Kidney tubule cell (primary cell): ENCODE results near the gene SACS.
A peak's percentile ranks its signal among the peaks of the same experiment; 100 is the strongest.

Experiments
- DNase-seq: peaks from one replicate; pipeline ENCODE4 v3.0.0-alpha.2; 2018; ENCODE audit warnings: low spot score

SACS gene, protein sequence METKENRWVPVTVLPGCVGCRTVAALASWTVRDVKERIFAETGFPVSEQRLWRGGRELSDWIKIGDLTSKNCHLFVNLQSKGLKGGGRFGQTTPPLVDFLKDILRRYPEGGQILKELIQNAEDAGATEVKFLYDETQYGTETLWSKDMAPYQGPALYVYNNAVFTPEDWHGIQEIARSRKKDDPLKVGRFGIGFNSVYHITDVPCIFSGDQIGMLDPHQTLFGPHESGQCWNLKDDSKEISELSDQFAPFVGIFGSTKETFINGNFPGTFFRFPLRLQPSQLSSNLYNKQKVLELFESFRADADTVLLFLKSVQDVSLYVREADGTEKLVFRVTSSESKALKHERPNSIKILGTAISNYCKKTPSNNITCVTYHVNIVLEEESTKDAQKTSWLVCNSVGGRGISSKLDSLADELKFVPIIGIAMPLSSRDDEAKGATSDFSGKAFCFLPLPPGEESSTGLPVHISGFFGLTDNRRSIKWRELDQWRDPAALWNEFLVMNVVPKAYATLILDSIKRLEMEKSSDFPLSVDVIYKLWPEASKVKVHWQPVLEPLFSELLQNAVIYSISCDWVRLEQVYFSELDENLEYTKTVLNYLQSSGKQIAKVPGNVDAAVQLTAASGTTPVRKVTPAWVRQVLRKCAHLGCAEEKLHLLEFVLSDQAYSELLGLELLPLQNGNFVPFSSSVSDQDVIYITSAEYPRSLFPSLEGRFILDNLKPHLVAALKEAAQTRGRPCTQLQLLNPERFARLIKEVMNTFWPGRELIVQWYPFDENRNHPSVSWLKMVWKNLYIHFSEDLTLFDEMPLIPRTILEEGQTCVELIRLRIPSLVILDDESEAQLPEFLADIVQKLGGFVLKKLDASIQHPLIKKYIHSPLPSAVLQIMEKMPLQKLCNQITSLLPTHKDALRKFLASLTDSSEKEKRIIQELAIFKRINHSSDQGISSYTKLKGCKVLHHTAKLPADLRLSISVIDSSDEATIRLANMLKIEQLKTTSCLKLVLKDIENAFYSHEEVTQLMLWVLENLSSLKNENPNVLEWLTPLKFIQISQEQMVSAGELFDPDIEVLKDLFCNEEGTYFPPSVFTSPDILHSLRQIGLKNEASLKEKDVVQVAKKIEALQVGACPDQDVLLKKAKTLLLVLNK (N-terminal part only)

DNA sequence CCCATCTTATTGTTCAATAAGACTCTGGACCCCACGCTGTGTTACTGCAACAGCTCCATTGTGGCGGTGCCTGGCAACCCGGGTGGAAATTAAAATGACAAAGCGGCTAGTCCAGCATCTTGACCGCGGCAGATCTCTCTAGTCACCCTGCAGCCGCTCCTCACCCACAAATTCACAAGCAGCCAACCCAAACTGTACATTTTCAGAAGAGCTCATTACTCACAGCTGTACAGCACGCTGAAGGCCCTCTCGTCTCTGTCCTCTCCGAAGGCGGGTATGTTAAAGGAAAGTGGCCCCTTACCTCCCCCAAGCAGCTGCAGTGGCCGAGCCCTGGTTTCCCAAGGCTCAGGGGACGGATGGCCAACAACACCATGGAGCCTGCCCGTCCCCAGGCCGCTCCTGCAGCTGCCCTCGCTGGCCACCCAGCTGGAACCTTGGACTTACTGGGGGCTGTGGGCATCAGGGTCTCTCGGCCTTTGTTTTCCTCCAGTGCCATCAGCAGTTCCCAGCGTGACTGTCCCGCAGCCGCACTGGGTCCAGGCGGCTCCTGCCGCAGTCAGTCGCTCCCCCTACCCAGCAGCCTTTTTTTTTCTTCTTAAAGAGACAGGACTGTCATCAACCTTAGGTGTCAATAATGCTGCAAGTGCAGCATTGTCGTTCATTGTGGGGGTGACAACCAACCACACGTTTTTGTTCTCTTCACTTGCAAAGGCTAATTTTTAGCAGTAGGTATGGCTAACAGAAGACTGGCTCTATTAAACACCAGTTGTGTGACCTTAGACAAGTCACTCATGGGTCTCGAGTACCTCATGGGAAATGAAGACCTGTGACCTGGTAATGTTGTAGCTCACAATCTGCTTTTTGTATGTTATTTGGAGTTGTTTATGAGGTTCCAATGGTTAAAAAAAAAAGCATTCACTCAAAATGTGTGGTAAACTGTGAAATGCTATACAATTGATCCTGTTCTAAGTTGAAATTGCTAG, at the start of gene SACS:
TSS of gene SACS (minus strand) at position 532 of the 983 bp plus-strand sequence. CDS start 22,463 bp downstream, outside the sequence.
- DNase-seq = peak; percentile 68

DNA sequence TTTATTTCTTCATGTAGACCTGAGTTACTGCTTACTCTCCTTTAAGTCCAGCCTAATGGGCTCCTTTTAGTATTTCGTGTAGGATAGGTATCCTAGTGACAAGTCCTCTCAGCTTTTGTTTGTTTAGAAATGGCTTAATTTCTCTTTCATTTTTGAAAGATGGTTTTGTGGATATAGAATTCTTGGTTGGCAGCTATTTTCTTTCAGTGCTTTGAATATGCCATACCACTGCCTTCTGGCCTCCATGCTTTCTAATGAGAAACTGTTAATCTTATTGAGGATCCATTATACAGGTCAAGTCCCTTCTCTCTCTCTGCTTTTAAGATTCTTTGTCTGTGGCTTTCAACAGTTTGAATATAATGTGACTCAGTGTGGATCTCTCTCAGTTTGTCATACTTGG, 46.8 kb upstream of the SACS start:
- no peak for DNase-seq

DNA sequence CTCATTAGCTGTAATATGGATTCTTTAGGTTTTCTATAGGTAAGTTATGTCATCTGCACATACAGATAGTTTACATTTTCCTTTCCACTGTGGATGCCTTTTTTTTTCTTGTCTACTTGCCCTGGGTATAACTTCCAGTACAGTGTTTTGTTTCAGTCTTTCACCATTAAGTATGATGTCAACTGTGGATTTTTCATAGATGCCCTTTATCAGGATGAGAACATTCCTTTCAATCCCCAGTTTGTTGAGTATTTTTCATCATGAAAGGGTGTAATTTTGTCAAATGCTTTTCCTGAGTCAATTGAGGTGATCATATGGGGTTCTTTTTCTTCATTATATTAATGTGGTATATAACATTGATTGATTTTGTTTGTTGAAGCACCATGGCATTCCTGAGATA, 43.6 kb upstream of the SACS start:
- DNase-seq = no peak

DNA sequence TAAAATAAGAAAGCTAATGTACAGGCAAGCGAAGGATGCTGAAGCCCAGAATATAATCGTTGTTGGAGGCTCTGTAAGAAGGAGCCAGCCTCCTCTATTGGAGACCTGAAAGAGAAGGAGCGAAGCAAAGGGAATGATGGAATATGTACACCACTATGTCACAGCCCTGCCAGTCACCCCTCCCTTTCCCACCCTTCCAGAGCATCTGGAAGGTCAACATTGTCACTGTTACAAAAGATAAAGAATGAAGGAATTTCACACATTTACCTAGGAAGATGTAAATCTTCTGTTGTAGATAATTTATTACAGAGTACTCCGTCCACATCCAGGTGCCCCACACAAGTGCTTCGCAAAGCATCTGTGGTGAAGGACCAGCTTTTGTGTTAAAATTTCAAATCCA, 39.7 kb upstream of the SACS start:
- DNase-seq = no peak

DNA sequence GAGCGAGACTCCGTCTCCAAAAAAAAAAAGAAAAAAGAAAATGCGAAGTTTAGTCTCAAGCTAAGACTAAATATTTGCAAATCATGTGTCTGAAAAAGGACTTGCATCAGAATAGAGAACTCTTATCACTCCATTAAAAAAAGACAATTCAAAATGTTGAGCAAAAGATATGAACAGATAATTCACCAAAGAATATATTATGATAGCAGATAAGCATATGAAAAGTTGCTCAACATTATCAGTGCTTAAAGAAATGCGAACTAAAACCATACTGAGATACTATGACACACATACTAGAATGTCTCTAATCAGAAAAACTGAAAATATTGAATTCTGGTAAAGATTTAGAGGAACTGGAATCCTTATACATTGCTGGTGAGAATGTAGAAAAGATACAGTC, 38.7 kb upstream of the SACS start:
- no peak for DNase-seq

DNA sequence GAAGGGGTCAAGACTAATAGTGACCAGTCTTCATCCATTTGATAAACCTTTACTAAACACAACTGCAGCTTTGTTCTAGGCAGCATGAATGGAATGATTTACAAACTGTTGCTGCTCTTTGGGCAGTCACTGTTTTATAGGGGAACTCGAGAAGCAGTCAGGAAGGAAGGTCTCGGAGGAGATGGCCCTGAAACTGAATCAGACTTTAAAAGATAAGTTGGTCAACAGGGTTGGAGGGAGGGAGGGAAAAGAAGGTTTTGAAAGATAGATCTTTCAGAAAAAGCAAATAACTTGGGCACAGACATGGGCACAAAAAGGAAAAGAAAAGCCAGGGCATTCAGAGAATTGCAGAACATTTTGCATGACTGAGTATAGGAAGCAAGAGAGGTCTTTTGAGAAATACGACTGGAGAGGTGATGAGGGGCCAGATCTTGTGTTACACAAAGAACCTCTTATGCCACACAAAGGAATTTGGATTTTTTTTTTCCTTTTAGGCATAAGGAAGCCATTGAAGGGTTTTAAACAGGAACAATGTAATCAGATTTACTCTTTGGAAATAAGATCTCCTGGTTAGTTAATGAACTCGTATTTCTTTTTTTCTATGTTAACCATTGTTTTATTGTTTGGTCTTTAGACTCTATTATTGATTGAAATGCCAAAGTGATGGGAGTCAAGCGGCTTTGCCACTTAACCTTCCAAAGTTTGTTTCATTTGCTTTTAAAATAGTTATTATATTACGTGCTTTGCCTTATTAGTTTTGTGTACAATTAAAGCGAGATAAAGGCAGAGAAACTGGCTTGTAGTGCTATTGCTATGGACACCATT, 37.5 kb upstream of the SACS start:
- no peak for DNase-seq

DNA sequence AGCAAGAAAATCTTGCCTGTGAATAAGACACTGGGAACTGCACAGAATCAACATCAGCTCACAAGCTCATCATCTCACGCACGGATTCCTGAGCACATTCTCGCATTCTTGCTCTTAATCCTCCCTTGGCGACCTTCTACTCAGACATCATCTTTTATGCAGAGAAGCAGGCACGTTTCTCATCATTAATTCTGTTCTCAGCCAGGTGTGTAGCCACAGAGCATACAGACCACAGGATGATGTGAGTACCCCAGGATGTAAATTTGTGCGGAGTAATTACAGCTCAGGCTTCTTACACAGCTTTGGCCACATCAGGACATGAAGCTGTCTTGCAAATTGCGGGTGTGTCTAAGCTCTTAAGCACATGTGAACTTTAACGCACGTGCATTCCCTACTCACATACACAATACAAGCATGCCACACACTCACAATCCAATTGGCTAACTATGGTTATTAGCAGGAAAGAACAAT, 36.5 kb upstream of the SACS start:
- peak; percentile 78 for DNase-seq

DNA sequence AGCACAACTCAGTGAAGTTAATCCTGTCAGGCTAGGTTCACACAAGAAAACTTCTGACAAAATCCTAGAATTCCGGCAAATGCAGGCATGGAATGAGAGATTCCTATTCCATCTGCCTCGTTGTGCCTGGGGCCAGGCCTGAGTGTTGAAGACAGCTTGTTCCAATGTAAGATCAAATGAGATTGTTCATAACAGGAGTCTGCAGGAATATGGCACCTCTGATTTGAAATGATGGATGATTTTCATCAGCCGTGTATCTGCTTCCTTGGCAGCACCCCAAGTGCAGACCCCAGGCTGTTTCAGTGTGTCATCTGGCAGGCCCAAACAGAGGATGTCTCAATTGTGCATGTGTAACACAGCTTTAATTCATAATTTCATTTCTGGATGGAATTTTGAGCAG, 35.3 kb upstream of the SACS start:
- DNase-seq = no peak

DNA sequence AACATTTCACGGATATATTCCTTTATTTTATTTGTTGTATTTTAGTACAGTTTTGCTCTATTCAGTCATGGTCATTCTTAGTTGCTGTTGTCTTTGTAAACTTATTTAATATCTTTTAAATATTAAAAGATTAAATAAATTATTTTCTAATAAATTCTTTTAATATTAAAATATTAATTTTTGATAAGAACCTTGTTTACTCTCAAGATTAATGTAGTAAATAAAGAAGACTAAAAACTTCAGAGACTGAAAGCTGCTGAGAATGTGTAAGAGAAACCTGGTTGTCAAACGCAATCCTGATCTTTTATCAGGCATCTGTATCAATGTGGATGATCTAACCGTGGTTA, 34.4 kb upstream of the SACS start:
- DNase-seq = no peak

DNA sequence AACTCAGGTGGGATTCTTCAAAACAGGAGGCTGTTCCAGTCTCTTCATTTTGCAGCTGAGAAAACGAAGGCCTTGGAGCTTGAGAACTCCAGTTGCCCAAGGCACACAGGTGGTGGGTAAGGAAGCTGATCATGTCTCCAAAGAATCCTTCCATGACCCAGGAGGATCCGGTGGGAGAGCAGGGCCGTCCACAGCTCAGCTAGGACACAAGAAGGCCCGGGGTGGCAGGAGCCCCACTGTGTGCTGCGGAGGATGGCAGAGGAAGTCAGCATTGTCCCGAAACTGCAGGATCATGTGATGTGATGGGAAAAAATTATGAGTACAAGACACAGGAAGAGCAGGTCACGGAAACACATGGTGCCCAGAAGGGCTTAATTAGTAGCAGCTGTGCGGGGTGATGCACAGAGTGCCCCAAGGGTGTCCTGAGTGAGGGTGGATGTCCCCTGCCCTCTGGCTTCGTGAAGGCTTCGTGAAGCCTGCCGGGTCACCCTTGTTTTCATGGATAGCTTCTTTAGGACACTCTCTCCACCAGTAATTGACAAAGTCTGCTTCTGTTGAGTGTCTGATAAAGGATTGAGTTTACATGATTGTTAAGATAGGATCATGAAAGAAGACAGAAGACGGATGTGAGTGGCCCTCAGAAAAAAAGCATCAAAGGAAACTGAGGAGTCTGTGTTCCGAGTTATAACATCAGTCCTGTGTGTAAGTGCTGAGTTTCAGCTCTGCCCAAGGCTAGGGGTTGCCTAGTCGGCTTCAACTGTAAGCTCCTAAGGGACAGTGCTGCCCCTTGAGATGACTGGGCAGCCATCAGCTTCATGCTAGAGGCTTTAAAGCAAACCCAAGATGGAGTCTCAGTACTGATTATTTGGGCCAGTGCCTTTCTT, 33.8 kb upstream of the SACS start:
- DNase-seq = no peak

DNA sequence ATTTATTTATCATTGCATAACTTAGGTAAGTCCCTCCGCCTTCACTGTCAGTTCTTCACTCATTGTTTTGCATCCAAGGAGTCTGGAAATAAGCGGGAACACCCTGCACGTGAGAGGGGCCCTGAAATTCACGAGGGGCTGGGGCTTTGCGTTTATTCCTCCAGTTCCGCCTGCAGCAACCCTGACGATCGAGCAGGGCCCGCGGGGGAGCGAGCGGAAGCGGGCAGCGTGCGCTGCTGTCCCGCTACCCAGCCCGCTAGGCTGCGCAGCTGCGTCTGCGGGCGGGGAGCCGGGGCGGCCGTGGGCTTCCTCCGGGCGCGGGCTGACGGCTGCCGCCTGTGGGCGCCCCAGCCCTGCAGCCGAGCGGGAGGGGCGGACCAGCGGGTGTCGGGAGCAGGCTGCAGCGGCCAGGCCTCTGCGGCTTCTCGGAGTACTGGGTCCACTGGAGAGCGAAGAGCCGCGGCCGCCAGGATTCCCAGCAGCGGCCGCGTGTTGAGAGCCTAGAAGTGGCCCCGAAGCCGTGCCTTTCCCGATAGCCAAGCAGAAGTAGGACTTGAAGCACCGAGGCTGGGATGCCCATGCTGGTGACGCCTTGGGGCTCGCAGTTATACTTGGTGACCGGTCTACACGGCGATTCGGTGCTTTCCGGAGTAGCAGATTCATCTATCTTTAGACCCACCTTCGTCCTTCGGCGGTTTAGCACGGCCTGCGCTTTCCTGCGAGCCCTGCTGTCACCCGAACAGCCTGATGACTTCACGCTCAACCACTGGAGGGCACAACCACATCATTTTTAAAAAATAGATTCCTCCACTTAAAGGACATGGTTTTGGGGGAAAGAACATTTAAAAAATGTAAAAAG, 32.9 kb upstream of the SACS start:
- DNase-seq = peak; percentile 87

DNA sequence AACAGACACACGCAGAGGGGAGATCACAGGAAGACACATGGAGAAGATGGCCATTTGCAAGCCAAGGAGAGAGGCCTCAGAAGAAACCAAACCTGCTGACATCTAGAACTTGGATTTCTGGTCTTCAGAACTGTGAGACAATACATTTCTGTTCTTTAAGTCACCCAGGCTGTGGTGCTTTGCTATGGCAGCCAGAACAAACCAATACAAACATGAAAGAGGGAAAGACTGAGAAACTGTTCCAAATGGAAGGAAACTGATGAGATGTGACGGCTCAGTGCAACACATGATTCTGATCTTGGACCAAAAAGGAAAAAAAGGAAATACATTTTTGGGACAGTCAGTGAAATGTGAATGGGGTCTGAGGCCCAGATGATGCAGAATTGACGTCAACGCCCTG, 30.2 kb upstream of the SACS start:
- no peak for DNase-seq

DNA sequence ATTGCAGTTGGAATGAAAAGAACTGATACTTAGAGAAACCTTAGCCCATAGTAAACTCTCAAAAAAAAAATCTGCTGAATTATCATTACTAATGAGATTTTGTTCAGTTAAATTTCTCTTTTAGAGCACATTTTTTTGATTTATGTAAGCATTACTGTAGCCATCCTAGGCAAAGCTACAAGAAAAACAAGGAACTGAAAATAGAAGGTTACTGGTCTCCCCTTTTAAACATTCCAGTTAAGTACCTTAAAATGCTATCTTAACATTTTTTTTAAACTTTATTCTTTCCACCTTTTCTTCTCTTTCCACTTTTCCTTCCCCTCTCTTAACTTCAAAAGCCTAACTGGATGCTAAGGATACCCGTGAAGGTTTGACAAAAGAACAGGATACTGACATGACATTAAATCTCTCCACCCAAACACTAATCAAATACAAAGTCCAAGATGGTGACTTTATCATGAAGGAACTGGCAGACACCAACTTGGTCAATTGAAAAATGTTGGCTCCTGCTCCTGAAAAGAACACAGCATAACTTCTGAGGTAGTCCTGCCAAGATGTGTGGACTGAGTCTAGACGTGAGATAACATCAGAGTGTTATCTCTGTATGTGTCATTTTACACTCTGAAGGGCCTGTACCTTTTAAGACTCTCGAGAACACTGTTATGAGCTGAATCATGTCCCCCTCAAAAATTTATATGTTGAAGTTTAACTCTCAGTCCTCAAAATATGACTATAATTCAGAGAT, 29.5 kb upstream of the SACS start:
- DNase-seq = no peak

DNA sequence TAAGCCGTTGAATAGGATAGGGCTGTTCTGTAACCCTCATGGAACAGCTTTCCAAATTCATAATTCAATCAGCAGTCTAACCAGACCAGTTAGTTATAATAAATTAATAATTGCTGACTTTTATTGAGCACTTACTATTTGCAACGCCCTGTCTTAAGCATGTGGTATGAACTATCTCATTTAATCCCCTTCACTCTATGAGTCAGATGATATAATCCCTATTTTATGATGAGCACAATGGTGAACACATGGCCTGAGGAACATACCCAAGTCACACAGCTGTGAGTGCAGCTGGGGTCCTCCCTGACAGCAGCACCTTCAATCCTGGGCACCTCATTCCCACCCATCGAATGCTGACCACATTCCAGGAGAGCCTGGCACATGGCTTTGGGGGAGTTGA, 28.0 kb upstream of the SACS start:
- DNase-seq = no peak

DNA sequence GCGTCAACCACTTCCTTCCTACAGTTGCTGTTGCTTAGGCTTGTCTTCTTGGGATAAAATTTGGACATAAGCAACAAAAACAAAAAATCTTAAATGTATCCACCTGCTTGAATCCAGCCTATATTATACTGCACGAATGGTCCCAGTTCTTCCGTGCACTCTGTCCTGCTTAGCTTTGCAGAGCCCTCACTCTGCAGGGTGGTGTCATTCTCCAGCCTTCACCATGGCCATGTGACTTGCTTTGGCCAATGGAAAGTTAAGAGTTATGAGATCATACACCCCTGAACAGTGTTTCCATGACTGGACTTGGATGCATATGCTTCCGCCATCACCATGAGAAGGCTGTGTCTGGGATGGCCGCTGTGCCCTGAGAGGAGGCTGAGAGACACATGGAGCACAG, 27.4 kb upstream of the SACS start:
- no peak for DNase-seq

DNA sequence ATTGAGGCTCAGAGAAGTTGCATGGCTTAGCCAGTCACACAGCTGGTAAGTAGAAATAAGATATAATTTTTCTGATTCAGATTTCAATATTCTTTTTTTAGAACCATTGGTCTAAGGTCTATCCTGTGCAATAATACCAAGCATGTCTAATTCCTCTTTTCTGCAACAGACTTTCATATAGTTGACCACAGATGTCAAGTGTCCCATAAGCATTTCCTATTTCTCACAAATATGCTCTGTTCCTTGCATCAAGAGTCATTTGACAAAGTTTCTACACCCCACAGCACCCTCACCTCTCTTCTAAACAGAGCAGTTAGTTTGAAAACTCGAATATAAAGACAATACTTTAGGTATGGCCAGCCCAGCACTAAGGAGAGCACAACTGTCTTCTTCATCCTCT, 26.8 kb upstream of the SACS start:
- no peak for DNase-seq

DNA sequence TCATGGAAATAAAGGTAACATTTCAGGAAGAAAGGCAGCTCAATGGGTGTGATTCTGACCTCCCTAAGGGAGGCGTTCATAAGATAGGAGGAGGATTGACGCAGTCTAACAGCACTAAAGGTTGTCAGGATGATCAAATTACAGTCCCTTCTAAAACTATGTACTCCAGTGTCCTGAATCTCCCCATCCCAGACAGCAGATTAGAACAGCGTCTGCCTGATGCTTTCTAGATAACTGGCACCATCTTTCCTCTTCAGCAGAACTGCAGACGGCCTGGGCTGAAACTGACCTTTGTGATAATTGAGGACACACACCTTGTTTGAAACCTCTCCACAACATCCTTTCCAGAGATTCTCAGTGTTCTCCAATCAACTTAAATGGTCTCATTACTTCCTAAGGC, 25.5 kb upstream of the SACS start:
- DNase-seq = no peak
